D341Med (cell line): ENCODE data around the gene ROBO1.

ENCODE experiments used
- DNase-seq: peaks from one replicate; pipeline ENCODE4 v3.0.0; 2012; ENCODE audit warnings: low spot score

Gene ROBO1

DNA sequence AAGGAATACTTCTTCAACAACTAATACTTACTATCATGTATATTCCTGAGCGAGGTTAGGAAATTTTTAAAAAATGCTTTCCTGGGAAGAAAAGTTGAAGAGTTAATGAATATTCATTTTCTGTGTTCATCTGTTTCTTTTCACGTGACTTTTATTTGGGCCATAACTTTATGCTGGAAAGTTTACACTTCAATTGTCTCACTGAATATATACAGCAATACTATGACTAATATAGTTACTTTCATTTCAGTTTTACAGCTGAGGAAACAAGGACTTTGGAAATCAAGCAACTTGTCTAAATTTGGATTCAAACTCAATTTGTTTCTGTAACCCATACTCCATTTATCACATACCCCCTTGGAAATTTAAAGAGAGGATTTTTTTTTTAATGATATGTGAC lies 894.2 kb downstream of the ROBO1 start:
- DNase-seq = no peak

DNA sequence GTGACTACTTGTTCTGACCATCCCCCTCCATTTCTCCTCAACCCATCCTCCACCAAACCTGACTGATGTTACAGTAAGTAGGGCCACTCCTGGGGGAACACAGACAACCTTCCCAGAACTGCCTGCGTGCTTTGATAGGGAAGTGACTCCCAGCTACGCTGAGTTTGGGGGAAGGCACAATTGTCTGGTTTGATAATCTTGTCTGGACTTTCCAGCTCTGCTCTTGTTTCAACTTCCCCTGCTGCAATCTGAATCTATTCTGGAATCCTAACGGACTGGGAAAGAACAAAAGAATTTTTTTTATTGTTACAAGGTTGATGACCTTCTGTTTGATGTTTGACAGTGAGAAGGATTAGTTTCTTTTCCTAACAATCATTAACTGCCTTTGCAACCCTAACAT lies 895.6 kb downstream of the ROBO1 start:
- DNase-seq = no peak

GRCh38 chr3:78871048-78871447 lies 896.8 kb downstream of the ROBO1 start:
- no peak for DNase-seq

DNA sequence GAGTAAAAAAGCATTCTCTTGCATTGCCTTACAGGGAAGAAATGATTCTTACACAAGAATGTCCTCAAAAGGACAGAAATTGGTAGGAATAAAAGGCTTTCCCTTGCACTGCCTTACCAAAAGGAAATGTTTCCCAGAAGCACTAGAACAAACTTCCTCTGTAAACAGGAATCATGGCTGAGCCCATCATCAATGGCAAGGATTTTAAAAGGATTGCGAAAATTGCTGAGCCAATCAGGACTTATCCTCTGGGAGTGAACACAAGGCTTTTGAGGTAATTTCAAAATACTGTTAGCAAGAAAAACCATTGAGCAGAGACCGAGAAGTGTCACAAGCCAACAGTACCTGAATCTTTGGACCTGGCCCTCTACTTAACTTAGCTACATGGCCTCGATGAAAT lies 897.3 kb downstream of the ROBO1 start:
- DNase-seq = no peak

- no peak for DNase-seq
Observed at GRCh38 chr3:78868570-78868969, 899.2 kb downstream of the ROBO1 start.

DNA sequence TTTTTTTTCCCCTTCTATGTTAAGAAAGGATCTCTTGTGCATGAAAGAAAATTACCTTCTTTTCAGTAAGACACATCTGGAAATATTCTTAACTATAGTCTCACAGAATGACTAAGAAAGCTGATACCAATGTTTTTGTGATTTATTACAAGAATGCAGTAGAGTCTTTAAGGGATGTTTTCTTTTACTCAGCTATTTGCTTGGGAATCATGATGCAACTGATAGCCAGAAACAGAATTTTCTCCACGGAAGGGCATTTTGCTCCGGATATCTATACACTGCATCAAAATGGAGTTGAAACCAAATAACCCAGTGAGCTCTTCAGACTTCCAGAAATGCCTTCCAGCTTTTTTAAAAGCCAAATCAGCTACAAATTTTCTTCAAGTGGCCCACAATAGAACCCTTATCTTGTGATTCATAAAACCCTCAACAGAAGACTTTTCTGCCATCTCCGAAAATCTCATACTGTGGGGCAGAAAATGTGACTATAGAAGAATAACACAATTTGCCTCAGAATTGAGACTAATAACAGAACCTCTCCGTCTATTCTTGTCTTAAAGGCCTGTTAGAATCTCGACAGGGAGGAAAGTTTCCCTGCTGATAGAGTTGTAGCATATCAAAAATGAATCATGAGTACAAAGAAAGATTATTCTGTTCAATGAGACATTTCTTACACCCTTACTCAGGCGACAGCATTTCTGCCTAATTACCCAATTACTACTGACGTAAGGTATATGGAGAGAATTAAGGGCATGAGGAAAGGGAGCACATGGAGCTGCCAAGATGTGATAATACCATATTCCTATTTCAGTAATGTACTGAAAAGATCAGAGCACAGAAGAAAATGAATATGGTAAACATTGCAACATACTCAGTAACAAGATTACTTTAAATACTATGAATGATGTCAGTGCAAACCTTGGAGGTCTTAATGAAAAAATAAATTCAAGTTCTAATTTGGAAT lies 900.1 kb downstream of the ROBO1 start:
- no peak for DNase-seq

- no peak for DNase-seq
Observed at GRCh38 chr3:78863306-78864203, 904.2 kb downstream of the ROBO1 start.

- DNase-seq = no peak
Observed at GRCh38 chr3:78861156-78861555, 906.6 kb downstream of the ROBO1 start.

DNA sequence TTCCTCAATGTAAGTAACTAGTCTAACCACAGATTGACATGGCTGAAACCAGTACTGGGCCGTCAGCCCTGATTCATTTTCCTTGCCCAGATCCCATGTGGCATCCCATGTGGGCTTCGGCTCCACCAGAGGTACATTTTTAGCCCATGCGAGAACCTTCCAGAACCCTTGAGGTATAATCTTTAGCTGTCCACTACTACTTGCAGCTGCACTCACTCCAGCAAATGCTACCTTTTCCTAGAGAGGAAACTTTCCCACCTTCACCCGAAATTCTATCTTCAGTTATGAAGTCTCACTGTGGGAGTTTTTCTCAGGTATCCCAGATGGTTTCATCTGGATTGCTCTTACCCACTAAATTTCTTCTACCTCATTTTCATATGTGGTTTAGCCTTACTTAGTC lies 907.2 kb downstream of the ROBO1 start:
- DNase-seq = no peak

DNA sequence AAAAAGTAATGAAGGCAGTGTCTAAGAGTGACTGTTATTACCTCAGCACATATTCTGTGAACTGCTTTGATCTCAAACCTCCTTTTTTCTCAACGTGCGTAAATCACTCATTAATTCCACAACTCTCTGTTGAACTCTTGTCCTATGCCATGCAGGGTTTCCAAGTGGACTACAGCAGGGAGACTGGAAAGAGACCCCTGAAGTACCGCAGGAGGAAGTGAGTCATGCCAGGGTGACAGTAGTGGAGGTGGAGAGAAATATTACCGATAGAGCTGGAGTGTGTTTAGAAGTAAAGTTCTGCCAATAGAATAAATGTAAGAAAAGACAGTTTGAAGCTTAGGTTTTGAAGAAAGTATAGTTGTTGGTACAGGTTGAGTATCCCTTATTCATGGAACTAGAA lies 908.9 kb downstream of the ROBO1 start:
- DNase-seq = no peak

DNA sequence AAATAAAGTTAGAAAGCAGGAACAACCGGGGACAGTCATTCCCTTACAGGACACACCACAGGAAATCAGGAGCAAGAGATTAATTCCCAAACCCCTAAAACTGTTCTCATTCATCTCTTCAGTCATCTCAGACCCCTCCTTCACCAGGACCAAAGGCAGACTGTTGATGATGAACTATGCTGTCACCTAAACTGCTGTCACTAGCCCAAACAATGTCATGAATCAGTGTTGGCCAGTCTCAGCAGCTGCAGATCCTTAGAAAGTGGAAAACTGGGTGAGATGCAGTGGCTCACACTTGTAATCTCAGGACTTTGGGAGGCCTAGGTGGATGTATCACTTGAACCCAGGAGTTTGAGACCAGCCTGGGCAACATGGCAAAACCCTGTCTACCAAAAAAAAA lies 909.6 kb downstream of the ROBO1 start:
- DNase-seq = no peak

- peak; percentile 21 for DNase-seq
Observed at GRCh38 chr3:78857494-78858111, 910.2 kb downstream of the ROBO1 start.

- no peak for DNase-seq
Observed at GRCh38 chr3:78856164-78856563, 911.6 kb downstream of the ROBO1 start.

DNA sequence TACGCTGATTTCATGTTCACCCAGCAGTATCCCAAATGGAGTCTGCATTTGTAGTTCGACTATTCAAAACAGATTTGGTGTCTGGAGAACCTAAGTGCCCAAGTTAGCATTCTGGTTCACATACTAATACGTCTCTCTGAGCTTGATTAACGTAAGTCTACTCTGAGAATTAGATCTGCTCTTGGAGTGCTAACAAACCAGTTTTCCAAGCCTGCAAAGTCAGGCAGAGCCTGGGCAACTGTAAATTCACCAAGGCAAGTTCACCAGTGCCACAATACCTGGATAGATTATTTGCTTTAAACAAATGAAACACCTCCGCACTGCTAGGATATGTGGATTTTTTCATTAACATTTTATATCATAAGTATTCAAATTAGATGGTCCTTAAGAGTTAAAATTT lies 912.6 kb downstream of the ROBO1 start:
- no peak for DNase-seq

DNA sequence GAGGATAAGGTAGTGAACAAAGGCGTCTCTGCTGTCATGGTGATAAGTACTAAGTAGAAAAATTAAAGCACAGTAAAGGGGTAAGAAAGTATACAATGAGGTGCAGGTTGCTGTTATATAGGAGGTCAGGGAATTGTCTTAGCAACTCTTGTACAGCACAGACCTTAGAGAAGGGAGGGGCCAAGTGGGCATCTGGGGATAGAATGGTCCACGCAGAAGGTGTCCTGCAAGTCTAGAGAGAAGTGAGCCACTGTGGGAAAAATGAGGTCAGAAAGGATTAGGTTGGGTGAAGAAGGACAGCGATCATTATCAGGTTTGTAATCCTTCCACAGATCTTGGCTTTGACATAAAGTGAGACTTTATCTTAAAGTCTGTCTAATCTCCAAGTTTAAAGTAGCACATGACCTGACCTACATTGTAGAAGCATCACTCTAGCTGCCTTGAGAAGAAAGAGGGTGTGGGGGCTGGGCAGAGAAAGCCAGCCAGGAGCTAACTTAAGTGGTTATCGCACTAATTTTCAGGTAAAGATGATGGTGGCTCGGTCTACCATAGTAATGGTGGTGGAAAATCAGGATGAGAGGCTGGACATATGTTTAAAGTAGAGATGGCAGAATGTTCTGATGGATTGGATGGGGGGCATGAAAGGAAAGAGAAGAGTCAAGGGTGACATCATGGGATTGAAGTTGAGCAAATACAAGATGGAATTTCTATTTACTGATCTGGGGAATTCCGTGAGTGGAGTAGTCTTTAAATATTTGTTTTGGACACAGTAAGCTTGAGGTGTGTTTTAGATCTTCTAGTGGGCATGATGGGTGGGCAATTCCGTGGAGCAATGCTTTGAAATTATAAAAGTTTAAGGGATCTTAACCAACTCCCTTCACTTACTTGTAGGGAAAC lies 919.2 kb downstream of the ROBO1 start:
- DNase-seq = no peak

DNA sequence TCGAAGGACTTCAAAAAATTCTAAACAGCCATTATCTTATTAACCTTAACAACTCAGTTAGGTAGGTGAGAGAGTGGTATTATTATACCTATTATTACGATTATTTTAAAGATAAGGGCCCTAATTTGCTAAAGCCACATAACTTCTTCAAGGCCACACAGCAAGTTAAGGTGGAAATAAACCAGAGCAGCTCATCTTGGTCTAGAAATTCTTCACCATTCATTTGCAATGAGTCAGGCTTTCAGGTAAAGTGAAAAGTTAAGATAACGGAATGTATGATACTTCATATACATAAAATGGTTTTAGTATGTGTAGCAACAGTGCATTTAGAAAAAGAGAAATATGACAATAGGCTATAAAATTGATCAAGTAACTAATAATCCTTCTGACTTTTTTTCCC lies 920.2 kb downstream of the ROBO1 start:
- DNase-seq = no peak

DNA sequence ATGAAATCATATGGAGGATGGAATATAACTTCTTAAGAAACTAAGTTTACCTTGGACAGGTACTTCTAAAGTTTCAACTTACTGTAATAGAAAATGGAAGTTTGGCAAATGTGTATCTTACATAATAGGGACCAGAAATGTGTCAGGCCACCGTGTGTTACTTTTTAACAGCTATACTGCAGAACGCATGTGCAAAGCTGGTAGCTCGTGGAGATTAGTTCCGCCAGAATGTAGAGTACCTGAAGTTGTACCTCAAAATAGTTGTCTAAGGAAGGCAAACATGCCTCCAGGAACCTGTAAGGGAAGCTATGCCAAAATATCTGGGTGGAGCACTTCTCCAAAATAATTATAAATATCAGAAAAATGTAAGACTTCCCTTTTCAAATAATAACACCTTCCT lies 920.6 kb downstream of the ROBO1 start:
- DNase-seq = no peak

GRCh38 chr3:78846718-78847117 lies 921.1 kb downstream of the ROBO1 start:
- DNase-seq = no peak

DNA sequence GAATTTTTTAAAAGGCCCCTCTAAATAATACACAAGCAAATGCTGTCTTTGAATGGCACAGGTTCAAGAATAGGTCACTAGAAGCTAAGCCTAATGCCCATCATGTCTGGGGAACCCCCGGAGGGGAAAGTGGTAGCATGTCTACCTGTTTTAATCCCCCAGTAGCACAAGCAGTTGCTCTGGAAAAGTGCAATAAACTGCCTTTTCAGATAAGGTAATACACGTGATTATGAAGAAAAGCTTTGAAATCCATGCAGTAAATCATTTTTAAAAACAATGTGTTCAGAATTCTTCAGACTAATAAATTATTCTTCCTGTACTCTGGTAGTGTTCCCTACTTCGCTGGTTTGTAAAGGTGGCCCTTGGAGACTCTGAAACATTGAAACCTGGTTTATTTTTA lies 922.2 kb downstream of the ROBO1 start:
- no peak for DNase-seq

DNA sequence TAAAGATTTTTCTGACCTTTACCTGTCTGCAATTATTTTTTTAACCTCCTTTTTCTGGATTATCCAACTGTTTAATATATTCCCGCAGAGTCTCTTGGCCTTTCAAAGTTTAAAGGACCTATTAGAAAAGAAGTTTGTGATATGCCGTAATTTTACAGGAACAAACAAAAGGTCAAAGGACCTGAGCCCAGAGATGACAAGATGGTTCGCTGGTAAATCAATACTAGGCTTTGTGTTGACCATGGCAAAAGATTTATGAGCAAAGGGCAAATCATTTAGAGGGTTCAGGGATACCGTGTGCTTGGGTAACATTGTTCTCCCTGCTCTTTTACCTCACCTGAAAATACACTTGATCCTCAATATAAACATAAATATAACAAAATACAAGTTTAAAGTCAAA lies 923.5 kb downstream of the ROBO1 start:
- DNase-seq = no peak

DNA sequence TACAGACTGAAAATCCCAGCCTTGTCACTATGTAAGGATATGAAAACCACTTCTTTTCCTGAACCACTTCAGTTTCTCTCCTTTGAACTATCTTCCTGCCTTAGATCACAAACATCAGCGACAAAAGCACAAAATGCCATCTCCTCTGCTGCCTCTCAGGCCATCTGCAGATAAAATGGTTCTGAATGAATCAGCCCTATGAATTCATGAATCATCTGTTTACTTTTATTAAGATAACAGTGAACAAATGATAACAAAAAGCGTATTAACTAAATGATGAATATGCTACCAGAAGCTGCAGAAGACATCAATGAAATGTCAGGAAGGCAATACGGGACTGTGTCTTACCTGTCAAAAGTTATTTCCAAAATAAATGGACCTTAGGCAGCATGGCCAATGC lies 928.1 kb downstream of the ROBO1 start:
- no peak for DNase-seq

DNA sequence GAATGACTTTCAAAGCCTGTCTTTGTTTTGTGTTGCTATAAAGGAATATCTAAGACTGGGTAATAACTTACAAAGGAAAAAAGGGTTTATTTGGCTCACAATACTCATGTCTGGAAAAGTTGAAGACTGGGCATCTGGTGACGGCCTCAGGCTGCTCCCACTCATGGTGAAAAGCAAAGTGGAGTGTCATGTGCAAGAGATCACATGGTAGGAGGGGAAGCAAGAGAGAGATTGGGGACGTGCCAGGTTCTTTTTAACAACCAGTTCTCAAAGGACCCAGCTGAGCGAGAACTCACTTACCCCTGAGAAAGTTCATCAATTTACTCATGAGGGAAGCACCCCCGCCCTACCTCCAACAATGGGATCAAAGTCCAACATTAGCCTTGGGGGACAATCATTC lies 929.4 kb downstream of the ROBO1 start:
- DNase-seq = no peak
